DMS153 (cell line): Measurements from ENCODE around the gene C2orf68.
"Not testable (repeated sequence)": the region's sequence is repeated elsewhere in the genome, so short reads cannot be mapped to it uniquely, and the experiment has no call there.

ENCODE experiments used
- DNase-seq: peaks from one replicate; lab custom pipeline; 2025; lab: John Stamatoyannopoulos, UW

C2orf68 gene

DNA sequence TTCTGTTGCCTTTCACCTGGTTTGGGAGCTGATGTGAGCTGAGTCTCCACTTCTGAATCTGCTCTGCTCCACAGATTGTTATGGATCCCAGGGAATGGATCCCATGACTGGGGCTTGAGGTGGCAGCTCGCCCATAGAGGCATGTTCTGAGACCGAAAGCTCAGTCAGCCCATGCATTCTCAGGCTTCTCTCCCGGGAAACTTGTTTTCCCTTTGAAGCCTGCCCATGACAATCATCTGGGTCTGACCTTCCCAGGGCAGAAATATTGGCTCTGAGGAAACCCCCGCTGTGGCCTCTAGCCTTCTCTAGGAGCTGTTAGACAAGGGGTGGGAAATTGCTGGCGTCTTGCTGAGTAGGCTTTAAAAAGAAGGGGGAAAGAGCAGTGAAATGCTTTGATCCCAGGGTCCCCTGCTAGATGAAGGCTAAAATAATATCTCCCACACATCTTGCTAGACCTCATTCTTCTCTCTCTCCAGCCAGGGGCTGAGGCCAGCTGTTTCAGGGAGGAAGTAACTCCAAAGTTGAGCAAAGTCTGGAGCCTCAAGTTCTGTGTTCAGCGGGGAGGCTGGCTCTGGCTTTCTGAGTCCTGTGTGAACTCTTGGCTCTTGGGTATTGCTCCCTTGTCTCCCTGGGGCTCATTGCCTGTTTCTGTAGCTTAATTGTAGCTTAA lies 32.5 kb downstream of the C2orf68 start:
- DNase-seq = no peak

DNA sequence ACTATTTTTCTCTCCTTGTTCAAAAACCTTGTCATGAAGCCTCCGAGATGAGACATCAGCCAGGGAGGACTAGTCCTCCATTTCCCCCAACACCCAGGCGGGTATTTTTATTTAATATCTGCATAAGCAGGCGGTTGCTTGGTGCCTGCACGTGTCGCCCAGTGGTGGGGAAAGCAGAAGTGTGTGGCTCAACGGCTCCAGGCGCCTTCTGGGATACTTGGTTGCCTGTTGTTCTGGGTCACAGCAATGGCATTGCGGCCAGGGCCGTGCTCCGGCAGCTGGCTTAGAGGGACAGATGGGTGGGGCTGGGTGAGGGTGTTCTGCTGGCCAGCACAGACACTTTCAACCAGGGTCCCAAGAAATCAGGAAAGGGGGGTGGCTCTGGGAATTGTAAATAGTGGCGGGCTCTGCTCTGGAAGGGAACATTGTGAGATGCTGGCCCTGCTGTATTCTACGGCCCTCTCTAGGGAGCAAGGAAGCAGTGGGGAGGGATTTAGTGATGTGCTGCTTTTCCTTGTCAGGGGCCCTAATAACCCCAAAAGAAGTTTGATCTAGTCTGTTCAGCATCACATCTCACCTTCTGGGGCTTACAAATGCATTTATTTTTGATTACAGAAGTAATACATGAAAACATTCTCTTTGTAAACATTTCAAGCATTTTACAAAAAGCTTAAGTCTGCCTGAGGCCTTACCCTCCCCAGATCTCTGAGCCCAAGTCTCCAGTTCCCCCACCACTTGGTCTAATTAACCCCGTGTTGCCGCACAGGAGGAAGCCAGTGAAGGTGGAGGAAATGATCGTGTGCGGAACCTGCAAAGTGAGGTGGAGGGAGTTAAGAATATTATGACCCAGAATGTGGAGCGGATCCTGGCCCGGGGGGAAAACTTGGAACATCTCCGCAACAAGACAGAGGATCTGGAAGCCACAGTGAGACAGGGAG lies 33.4 kb downstream of the C2orf68 start:
- no peak for DNase-seq

GRCh38 chr2:85577386-85578242 lies 34.3 kb downstream of the C2orf68 start, which contains the start of gene VAMP8:
Gene VAMP8 (plus strand): TSS chr2:85577586. CDS start chr2:85577647, 61 bp downstream.
- peak; percentile 44 for DNase-seq

DNA sequence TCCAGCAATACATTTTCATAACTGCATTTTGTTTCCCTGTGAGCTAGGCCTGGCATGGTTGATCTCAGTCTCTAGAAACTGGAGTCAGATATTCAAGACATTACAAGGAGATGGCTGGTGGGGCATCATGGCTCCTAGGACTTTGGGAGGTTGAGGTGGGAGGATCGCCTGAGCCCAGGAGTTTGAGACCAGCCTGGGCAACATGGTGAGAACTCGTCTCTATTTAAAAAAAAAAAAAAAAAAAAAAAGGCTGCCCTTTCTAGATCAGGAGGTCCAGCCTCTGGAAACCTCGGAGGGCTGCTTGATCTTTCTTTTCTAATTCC lies 34.8 kb downstream of the C2orf68 start:
- no peak for DNase-seq

GRCh38 chr2:85575739-85576138 lies 36.1 kb downstream of the C2orf68 start:
- DNase-seq = no peak

DNA sequence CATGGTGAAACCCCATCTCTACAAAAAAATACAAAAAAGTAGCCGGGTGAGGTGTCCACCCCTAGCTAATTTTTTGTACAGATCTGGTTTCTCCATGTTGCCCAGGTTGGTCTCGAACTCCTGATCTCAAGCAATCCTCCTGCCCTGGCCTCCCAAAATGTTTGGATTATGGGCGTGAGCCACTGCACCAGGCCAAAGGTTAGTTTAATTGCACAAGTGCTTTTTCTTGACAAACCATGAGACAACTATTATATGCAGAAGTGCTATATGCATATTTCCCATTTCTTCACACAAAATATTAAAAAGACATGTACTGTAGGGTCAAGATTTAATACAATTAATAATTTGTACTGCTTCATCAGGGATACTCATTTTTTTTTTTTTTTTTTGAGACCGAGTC lies 45.6 kb downstream of the C2orf68 start:
- no peak for DNase-seq

GRCh38 chr2:85564144-85564563 lies 47.7 kb downstream of the C2orf68 start:
- DNase-seq = no peak

DNA sequence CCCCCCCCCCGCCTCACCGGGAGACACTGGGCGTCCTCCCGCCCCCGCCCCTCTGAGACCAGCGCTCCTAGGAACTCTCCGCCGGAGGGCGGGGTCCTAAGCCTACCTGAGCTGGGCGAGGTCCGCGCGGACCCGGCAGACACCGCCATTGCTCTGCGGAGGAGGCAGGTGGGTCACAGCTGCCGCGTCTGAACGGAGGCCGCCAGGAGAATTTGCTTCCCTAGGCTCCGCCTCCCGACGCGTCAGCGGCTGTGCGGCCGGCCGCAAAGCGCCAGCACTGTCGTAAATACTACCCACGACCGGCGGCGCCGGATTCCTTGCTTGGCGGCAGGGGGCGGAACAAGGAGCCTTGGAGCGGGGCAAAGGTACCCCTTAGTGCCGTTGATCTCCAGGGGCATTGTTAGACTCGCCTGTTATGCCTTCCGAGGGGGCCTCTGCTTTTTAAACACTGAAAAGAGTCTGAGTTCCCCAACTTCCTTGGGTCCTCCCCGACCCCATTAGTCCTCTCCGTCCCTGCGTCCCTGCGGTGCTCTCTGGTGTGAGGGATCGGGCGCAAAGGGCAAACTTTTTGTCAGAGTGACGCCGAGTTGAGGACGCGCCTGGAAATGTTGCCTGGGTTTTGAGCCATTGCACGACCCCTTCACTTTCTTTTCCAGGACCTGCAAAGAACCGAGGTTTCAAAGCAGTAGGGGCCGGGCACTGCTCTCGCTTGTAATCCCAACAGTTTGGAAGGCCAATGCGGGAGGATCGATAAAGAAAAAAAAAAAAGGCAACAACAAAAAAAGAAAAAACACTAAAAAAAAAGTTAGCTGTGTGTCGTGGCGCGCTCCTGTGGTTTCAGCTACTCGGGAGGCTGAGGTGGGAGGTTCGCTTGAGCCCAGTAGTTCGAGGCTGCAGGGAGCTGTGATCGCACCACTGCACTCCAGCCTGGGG lies 50.3 kb downstream of the C2orf68 start, which contains the start of gene GGCX:
Gene GGCX, minus strand, starts transcription at position 214 of the 933 bp plus-strand sequence. Its CDS starts 65 bp downstream, at position 149.
- DNase-seq = peak; percentile 90

- no peak for DNase-seq
These were observed 51.0 kb downstream of the C2orf68 start for GRCh38 chr2:85560812-85561279.

GRCh38 chr2:85560403-85560726 lies 51.5 kb downstream of the C2orf68 start:
- DNase-seq = not testable (repeated sequence)

DNA sequence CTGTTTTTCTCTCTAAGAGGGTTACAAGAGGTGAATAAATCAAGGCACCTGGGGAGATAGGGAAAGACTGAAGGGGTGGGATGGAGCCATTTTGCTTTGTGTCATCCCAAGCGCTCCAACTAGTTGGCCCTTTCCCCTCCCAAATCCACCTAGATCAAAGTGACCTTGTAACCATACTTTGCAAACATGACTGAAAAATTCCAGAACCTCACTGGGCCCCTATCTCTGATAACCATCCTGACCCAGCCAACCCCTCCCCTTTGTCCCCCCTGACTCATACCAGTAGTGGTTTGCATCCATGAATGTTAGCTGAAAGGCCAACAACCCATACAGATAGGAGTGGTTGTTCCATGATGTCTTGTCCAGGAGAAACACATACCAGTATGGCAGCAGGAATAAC lies 53.7 kb downstream of the C2orf68 start:
- no peak for DNase-seq

DNA sequence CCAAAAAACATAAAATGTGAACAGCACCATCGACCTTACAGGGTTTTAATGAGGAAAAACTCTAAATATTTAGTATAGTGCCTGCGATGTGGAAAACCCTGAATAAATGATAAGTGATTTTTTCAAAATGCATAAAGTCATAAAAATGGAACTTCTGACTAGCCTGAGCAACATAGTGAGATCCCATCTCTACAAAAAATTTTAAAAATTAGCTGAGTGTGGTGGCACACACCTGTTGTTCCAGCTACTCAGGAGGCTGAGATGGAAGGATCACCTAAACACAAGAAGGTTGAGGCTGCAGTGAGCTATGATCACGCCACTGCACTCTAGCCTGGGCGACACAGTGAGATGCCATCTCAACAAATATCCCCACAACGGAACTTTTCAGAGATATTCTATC lies 54.7 kb downstream of the C2orf68 start:
- DNase-seq = no peak
